Erythroblast (primary cell): ENCODE data around the gene ANP32A.

Experiments
- DNase-seq, 2 experiments: peaks; one replicate each; lab custom pipeline; 2025; lab: John Stamatoyannopoulos, UW
- GATA1 ChIP-seq: IDR thresholded peaks from 2 replicates; pipeline ENCODE4 v1.6.1; 2011; ENCODE audit warnings: low read depth, mild to moderate bottlenecking, control low read depth, low read length, moderate library complexity
- POLR2A ChIP-seq: IDR thresholded peaks from 2 replicates; pipeline ENCODE4 v1.6.1; 2011; ENCODE audit warnings: mild to moderate bottlenecking, low read length

ANP32A gene

DNA sequence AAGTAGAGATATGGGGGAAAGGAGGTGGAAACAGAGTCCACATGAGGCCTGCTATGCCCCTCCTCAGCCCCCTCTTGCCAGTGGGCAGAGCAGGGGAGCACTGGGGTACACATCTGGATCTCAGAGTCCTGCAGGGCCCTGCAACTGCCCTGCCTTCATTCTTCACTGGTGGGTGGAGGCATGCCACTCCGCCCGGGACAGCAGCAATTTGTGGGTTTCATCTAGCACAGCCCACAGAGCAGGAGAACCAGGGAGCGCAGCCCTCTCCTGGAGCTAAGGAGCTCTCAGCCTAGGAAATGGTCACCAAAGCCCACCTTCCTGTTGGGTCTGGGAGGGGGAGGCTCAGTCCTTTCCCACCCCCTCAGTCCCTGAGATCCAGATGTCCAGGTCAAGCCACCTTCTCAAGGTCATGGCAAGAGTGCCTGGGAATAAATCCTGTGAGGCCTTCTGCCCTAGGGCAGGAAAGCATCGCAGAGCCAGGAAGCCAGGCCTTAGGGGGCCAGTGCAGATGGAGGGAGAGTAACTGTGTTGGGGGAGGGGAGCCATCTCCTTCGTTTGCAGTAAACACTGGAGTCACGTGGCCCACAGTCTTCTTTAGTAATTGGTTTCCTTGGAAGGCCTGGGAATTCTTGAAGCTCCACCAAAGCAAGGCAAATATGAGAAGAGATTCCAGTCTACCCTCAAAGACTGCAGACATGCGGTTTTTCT is 31.0 kb downstream of the ANP32A start:
- no peak for TF ChIP-seq GATA1
- no peak for TF ChIP-seq POLR2A
- no peak for DNase-seq

DNA sequence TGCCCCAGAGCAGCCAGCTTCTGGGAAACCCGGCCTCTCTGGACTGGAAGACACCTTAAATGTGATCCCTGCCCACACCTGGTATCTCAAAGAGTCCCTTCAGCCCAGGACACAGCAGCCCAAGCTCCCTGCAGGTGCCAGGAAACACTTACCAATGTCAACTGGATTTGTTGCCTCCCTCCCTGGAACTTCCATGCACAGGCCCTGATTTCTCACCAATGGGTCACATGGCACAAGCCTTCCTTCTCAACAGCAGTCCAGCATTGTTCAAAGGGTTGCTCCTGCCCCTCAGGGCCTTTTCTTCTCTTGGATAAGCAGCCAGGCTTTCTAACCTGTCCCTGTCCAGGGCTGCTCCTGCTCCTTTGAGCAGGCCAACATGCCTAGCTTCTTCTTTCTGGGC is 31.6 kb downstream of the ANP32A start:
- TF ChIP-seq POLR2A, result no peak
- no peak for TF ChIP-seq GATA1
- no peak for DNase-seq

DNA sequence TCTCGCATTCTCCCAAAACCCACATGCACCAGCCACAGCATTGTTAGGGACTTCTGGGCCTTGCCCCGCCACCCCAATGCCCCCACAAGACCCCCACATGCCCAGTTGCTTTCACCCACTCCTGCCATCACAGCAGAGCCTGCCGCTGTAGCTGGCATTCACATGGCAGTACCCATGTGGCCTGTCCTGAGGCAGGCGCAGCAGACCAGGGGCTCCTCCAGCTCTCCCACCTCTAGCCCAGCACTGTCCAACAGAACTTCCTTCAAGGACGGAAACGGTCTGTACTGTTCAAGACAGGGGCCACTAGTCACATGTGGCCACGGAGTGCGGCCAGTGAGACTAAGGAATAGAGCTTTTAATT is 32.5 kb downstream of the ANP32A start:
- DNase-seq, result no peak
- TF ChIP-seq POLR2A, result no peak
- no peak for TF ChIP-seq GATA1

DNA sequence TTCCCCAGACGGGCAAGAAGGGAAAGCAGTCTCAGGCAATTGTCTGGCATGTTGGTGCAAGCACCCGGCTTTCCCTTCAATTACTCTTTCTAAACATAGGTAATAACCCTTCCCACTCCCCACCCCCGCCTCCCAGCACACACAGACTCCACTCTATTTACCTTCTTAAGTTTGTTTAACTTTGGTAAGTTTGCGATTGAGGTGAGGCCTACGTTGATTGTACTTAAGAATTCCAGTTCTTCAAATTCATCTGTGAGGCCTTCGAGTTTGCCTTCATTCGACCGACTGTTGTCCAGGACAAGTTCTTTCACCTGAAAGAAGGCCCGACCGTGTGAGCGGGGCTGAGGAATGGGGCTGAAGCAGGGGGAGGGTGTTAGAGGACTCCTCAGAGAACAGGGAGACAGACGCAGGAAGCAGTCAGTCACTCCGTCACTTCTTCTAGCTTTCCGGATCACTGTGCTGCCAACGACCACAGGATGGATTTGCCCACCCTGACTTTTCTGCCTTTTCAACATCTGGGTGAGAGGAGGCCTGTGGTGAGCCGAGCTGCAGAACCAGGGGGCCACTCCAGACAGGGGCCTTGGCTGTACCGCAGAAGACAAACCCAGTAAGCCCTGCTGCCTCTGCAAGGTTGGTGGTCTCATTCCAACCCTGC is 33.0 kb downstream of the ANP32A start:
- TF ChIP-seq GATA1, result no peak
- no peak for TF ChIP-seq POLR2A
- DNase-seq, result no peak

DNA sequence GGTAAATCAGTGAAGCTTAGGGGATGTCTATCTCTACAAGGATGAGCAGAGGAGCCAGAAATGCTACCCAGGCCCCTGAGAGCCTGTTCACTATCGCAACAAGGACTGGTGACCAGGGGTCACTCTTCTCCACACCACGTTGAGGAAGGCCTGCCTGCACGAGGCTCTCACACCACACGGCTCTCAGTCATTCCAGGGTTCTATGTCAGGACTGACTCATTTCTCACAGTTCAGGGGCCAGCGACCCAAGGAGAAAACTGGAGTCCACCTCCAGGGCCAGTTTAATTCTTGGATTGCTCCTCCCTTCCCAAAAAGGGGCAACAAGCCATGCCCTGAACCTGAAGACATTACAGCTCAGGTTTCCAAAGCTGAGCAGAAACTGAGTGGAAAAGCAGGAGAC is 33.9 kb downstream of the ANP32A start:
- no peak for DNase-seq
- TF ChIP-seq POLR2A, result no peak
- no peak for TF ChIP-seq GATA1

DNA sequence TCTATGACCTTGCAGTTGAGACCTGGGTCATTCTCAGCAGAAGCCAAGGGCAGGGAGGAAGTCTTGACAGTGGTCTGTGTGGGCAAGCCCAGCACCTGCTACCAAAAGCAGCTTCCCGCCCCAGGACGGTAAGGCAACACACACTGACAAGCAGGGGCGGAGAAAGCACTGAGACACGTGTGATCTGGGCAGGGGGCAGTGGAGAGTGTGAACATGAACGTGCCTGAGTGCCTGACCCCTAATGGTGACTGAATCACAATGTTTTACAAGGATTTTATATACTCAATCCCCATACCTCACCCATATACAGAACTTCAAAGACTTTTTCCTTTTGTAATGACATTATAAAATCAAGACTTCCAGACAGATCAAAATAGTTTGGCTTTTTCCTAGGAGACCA is 35.2 kb downstream of the ANP32A start:
- no peak for TF ChIP-seq GATA1
- DNase-seq, result no peak

DNA sequence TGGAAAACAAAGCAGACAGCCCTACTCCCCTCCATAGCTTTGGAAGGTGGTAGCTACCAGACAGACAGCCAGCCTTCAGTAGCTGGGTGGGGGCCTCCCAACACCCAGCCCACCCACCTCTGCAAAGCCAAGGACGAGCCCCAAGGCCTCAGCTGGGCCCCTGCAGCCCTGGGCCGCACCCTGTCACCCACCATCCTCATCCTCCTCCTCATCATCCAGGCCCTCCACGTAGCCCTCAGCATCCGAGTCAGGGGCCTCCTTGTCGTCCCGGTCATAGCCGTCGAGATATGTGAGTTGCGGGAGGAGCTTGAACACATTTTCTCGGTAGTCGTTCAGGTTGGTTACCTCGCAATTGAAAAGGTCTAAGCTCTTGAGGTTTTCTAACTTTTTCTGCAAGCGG is 36.5 kb downstream of the ANP32A start:
- TF ChIP-seq POLR2A (no peak), GATA1 (no peak)
- no peak for DNase-seq

DNA sequence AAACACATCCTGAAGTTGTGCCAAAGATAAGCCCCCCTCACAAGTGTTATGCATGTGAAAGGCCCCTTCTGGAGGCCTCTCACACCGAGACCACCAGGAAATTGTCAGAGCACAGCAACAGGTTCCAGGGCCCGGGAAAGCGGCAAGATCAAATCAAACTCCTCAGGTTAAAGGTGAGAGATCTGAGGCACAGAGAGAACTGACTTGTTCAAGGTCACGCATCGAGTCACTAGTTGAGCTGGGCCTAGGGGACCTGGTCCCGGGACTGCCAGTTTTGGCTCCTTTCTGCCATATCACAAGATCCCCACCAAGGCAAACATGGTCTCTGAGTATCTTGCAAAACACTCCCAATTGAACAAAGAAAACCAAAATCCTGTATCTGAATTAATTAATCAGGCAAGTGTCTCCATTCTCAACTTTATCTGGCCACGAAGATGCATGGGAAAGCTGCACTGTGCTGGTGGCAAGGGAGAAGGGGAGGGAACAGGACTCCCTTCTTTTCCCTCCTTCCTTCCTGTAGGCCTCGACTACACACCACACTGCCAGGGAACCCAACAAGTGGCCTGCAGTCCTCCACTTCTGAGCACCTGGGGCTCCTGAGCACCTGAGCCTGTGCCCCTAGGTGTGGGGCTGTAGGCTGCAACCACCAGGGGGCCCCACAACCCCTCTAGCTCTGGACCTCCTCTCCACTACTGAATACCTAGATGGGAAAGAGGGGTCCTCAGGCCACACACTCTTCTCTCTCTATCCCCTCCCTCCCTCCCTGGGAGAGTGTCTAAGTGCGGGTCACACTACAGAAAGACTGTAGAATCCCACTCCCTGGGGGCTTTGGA is 37.3 kb downstream of the ANP32A start:
- no peak for TF ChIP-seq POLR2A
- no peak for TF ChIP-seq GATA1
- DNase-seq, result peak; percentile 44 to 77

DNA sequence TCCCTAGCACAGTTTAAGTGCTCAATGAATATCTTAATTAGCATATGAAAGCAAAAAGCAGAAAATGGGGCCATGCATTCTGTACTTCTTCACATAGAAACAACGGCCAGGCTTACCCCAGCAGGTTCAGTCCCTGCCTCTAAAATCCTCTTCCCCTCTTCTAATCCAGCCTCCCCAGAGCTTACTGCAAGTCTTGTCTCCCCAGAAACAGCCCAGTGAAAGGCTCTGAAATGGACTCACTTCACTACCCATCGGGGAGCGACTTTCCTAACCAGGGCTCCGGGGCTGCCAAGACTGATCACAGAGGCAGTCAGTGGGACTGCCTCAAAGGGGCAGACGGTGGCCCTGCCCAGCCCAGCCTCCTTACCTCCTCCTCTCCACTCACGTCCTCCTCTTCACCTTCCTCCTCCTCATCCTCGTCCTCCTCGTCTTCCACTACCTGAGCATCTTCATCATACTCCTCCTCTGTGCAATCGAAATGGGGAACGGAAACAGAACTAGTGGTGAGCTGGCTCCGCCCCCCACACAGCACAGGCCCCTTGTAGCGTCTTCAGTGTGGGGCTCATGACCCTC is 38.0 kb downstream of the ANP32A start:
- no peak for TF ChIP-seq GATA1
- no peak for TF ChIP-seq POLR2A
- no peak for DNase-seq

DNA sequence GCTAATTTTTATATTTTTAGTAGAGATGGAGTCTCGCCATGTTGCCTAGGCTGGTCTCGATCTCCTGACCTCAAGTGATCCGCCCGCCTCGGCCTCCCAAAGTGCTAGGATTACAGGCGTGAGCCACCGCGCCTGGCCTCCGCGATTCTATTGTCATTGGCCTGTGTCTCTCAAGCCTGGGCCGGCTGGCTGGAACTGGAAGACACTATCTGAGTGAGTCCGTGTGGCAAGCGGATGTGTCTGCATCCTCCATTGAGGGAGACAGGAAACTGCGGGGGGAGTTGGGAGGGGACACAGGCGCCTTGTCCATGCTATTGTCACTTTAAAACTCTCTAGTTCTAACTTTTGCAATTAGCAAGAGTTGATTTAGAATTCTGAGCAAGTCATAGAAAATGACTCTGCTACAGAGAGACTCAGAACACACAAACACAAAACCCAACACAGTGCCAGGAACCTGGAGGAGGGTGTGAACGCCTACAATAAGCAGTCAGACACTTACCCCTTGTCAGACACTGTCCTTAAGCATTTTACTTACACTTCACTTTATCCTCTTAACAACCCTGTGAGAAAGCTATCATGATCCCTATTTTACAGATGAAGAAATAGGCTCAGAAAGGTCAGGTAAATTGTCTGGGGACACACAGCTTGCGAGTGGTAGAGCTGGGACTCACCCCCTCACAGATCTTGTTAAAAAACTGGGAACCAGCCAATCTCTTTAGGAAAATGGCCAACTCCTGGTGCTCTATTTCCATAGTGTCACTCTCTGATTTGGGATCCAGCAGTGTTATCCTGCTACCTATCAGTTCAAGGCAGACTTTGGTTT is 38.7 kb downstream of the ANP32A start:
- no peak for TF ChIP-seq GATA1
- no peak for TF ChIP-seq POLR2A
- no peak for DNase-seq

DNA sequence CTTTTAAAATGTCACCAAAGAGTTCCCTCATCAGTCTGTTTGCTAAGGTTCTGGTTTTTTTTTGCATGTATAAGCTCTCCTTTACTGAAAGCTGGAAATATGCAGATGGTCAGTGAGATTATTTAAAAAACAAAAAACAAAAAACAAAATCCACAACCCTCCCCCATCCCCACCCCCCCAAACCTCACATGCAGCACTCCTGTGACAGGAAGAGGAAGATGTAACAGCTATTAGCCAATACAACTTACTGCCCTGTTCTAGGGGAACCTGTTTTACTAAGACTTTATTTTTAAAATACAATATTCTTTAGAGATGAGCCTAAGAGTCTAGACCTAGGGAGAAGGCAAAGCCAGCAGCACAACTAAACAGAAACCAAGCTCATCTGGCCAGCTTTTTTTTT is 39.5 kb downstream of the ANP32A start:
- no peak for DNase-seq
- no peak for TF ChIP-seq GATA1
- TF ChIP-seq POLR2A, result no peak

DNA sequence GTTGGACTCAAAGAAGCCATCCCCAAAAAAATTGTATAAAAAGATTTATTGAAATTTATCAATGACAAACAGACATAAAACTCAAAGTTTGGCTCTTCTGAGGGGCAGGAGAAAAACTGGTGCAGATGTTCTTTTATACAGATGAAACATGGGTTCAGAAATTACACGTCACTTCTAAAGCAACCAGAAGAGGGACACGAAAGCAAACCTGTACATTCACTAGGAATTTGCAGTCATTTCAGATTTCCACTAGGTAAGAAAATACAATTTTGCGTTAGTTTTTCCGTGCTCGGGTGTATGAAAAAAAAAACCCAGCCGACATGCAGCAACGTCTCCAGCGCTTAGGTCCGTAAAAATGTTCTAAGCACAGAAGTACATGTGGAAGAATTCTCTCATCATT is 41.8 kb downstream of the ANP32A start:
- DNase-seq, result peak in 1 of 2 experiments; percentile 21
- TF ChIP-seq POLR2A (no peak), GATA1 (no peak)
